Hepatocyte (in vitro differentiated cells): ENCODE data around the gene CZIB. TPM values are rescaled to one million over a fixed set of nuclear protein-coding genes. Genes with fewer than 3 reads are reported as not detected.
A peak's percentile ranks its signal among the peaks of the same experiment; 100 is the strongest.

Experiments used
- DNase-seq: peaks from one replicate; pipeline ENCODE4 v3.0.0-alpha.2; 2016; ENCODE audit warnings: low spot score
- H2AFZ ChIP-seq: fragments of 200-600 bp; sonication (generic); 2 replicates; pipeline ENCODE4 v1.6.0; 2016; ENCODE audit warnings: antibody characterized with exemption, mild to moderate bottlenecking
- H3K27ac ChIP-seq: fragments of 200-600 bp; sonication (generic); 2 replicates; pipeline ENCODE4 v1.5.1; 2016; ENCODE audit warnings: mild to moderate bottlenecking
- H3K27me3 ChIP-seq: fragments of 200-600 bp; sonication (generic); 2 replicates; pipeline ENCODE4 v1.6.1; 2016
- H3K36me3 ChIP-seq: fragments of 200-600 bp; sonication (generic); replicated peaks from 2 replicates; pipeline ENCODE4 v1.5.1; 2016; ENCODE audit warnings: low read depth; ENCODE audit not compliant: insufficient read depth
- H3K4me1 ChIP-seq: fragments of 200-600 bp; sonication (generic); 2 replicates; pipeline ENCODE4 v1.5.1; 2016; ENCODE audit warnings: mild to moderate bottlenecking, moderate library complexity; ENCODE audit not compliant: insufficient read depth
- H3K4me2 ChIP-seq: fragments of 200-600 bp; sonication (generic); 2 replicates; pipeline ENCODE4 v1.6.0; 2016
- H3K4me3 ChIP-seq: fragments of 200-600 bp; sonication (generic); 2 replicates; pipeline ENCODE4 v1.5.1; 2016; ENCODE audit warnings: mild to moderate bottlenecking
- H3K79me2 ChIP-seq: fragments of 200-600 bp; sonication (generic); 2 replicates; pipeline ENCODE4 v1.6.0; 2017; ENCODE audit warnings: mild to moderate bottlenecking
- H3K9me2 ChIP-seq: fragments of 200-600 bp; sonication (generic); replicated peaks from 2 replicates; pipeline ENCODE4 v1.6.0; 2017; ENCODE audit warnings: mild to moderate bottlenecking; ENCODE audit not compliant: insufficient read depth
- H3K9me3 ChIP-seq: fragments of 200-600 bp; sonication (generic); 2 replicates; pipeline ENCODE4 v1.5.1; 2016; ENCODE audit warnings: low read depth, mild to moderate bottlenecking
- H4K20me1 ChIP-seq: fragments of 200-600 bp; sonication (generic); 2 replicates; pipeline ENCODE4 v1.6.0; 2016; ENCODE audit warnings: mild to moderate bottlenecking; ENCODE audit not compliant: insufficient read depth, poor library complexity, severe bottlenecking
- EZH2 ChIP-seq: fragments of 200-600 bp; sonication (generic); IDR thresholded peaks from 2 replicates; pipeline ENCODE4 v1.6.1; 2016; ENCODE audit warnings: antibody characterized with exemption, mild to moderate bottlenecking, borderline replicate concordance
- EZH2phosphoT487 ChIP-seq: fragments of 200-600 bp; sonication (generic); IDR thresholded peaks from one replicate; pipeline ENCODE4 v1.6.1; 2018; ENCODE audit warnings: antibody characterized with exemption, mild to moderate bottlenecking, low read depth, moderate library complexity; ENCODE audit not compliant: unreplicated experiment, severe bottlenecking
- WGBS: methylation state at CpG from one replicate; pipeline ENCODE4 v1.1.6; 2016; ENCODE audit warnings: low lambda C conversion rate; ENCODE audit errors: missing lambda C conversion rate; 5-methylcytosine and 5-hydroxymethylcytosine counted together
- polyA plus RNA-seq: library from polyadenylated mRNA; unstranded; fragments of >200 nt; fragmentation: Nextera tagmentation; extraction: Ambion mirVana; gene quantifications from 2 replicates; pipeline ENCODE4 v1.2.1, GENCODE V29; 2016
- total RNA-seq: library from RNA; depleted of rRNA; stranded (reverse); fragments of >200 nt; gene quantifications from 2 replicates; pipeline ENCODE4 v1.2.3, GENCODE V29; 2014
- TF ChIP-seq, protein P1 (sequence below): fragments of 200-600 bp; sonication (generic); IDR thresholded peaks from 2 replicates; pipeline ENCODE4 v1.5.1; 2016; ENCODE audit warnings: antibody characterized with exemption, mild to moderate bottlenecking; ENCODE audit not compliant: poor library complexity

CZIB gene
- total and polyA plus RNA-seq, 2 experiments from 2014 or later: 40.7 to 61.0 TPM

- H3K79me2 ChIP-seq: no peaks in the 10 kb centered on the region
- H3K4me3 ChIP-seq: no peak overlapping the region
- H4K20me1 ChIP-seq: no peaks in the 10 kb centered on the region
- H2AFZ ChIP-seq: no peak overlapping the region
- no peak overlapping the region for H3K4me2 ChIP-seq
- WGBS: 86% methylated on average over 6 of the region's 6 CpGs
- no peaks in the 10 kb centered on the region for H3K4me1 ChIP-seq
- DNase-seq: no peak
- no peaks in the 10 kb centered on the region for H3K36me3 ChIP-seq
- H3K27me3 ChIP-seq: peaks cover 2% of the 10 kb centered on the region
- no peak for TF ChIP-seq EZH2
- no peak overlapping the region for H3K27ac ChIP-seq
- no peaks in the 10 kb centered on the region for H3K9me2 ChIP-seq
- no peaks in the 10 kb centered on the region for H3K9me3 ChIP-seq
These were observed 54.1 kb downstream of the CZIB start for GRCh38 chr1:53166366-53166765.

DNA sequence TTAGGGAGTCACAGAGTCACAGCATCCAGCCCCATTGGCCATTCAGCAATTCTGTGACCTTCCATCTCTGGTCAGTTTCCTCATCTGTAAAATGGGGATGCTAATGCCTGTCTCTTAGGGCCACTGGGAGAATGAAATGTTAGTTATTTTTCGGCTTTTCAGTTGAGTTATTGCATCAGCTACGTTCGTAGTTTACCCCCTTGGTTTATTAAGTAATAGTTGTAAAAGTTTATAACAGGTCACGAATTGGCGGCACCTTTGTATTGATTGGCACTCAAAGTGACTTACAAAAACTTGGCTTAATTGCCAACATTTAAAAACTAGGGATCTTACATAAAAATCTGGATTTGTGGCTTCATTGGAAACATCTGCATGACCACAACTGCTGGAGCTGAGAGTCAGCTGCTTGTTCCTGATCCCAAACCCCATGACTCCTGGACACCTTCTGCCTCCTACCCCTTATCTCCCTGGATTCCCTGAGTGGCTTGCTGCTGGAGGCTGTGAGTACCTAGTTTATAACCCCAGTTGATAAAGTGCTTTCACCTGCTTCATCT is 54.9 kb downstream of the CZIB start:
- peak; percentile 50 for DNase-seq
- H3K27me3 ChIP-seq: peaks cover 2% of the 10 kb centered on the region
- no peaks in the 10 kb centered on the region for H3K9me3 ChIP-seq
- no peaks in the 10 kb centered on the region for H3K36me3 ChIP-seq
- no peak overlapping the region for H3K4me3 ChIP-seq
- H3K4me1 ChIP-seq: no peaks in the 10 kb centered on the region
- no peak overlapping the region for H3K4me2 ChIP-seq
- H2AFZ ChIP-seq: no peak overlapping the region
- WGBS: 62% methylated on average over 5 of the region's 5 CpGs
- TF ChIP-seq EZH2 (no peak), EZH2phosphoT487 (no peak)
- TF ChIP-seq, protein P1, sequence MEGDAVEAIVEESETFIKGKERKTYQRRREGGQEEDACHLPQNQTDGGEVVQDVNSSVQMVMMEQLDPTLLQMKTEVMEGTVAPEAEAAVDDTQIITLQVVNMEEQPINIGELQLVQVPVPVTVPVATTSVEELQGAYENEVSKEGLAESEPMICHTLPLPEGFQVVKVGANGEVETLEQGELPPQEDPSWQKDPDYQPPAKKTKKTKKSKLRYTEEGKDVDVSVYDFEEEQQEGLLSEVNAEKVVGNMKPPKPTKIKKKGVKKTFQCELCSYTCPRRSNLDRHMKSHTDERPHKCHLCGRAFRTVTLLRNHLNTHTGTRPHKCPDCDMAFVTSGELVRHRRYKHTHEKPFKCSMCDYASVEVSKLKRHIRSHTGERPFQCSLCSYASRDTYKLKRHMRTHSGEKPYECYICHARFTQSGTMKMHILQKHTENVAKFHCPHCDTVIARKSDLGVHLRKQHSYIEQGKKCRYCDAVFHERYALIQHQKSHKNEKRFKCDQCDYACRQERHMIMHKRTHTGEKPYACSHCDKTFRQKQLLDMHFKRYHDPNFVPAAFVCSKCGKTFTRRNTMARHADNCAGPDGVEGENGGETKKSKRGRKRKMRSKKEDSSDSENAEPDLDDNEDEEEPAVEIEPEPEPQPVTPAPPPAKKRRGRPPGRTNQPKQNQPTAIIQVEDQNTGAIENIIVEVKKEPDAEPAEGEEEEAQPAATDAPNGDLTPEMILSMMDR: no peak
- H3K9me2 ChIP-seq: no peaks in the 10 kb centered on the region
- H3K27ac ChIP-seq: no peak overlapping the region
- no peaks in the 10 kb centered on the region for H3K79me2 ChIP-seq
- no peaks in the 10 kb centered on the region for H4K20me1 ChIP-seq

Other genes starting within 250 kb of the CZIB start
- 2.1 and 3.9 TPM in 2 replicates for gene PODN, start 158.4 kb downstream of the CZIB start, total RNA-seq
- 4.9 and 9.2 TPM in 2 replicates for gene PODN, start 158.4 kb downstream of the CZIB start, polyA plus RNA-seq
- gene SLC1A7, start 78.0 kb downstream of the CZIB start, total RNA-seq: not detected in 2 replicates
- 0.46 TPM in 1 of 2 replicates, not detected in the other for gene SLC1A7, start 78.0 kb downstream of the CZIB start, polyA plus RNA-seq
- gene CPT2, start 23.8 kb downstream of the CZIB start, total RNA-seq: 25.0 and 29.3 TPM in 2 replicates
- gene CPT2, start 23.8 kb downstream of the CZIB start, polyA plus RNA-seq: 22.8 and 29.1 TPM in 2 replicates
- gene MAGOH, start 17.9 kb upstream of the CZIB start, total RNA-seq: 28.4 and 31.8 TPM in 2 replicates
- gene MAGOH, start 17.9 kb upstream of the CZIB start, polyA plus RNA-seq: 26.7 and 35.2 TPM in 2 replicates
- gene LRP8, start 107.4 kb upstream of the CZIB start, total RNA-seq: 2.6 and 2.7 TPM in 2 replicates
- 2.1 and 2.4 TPM in 2 replicates for gene LRP8, start 107.4 kb upstream of the CZIB start, polyA plus RNA-seq
- gene DMRTB1, start 238.8 kb upstream of the CZIB start, total RNA-seq: not detected in 2 replicates
- gene DMRTB1, start 238.8 kb upstream of the CZIB start, polyA plus RNA-seq: not detected in 2 replicates